ENCODE measurements around the gene RAPGEF4. TPM values are rescaled to one million over a fixed set of nuclear protein-coding genes. Genes with fewer than 3 reads are reported as not detected.

Gene RAPGEF4
- total RNA-seq, 1 experiment from 2014 or later = 1.4 TPM

- no peaks in the 10 kb centered on the region for H3K4me1 Mint-ChIP-seq
- Histone ChIP-seq H2AK5ac (ENCODE audit: insufficient read length, low read length) (no peak overlapping the region), H4K20me1 (ENCODE audit: control insufficient read depth, insufficient read depth, insufficient read length) (no peaks in the 10 kb centered on the region), H3K4me2 (ENCODE audit: insufficient read depth, insufficient read length, low read length) (no peak overlapping the region), H2AFZ (ENCODE audit: low read length) (no peak overlapping the region), H2BK20ac (ENCODE audit: low read depth, low read length, poor library complexity, severe bottlenecking) (no peak overlapping the region), H3K18ac (ENCODE audit: insufficient read length, low read depth, low read length) (no peak overlapping the region), H3K56ac (ENCODE audit: insufficient read length, low read depth, low read length) (no peak overlapping the region), H3K9ac (ENCODE audit: extremely low read depth, insufficient read length, low read length) (no peak overlapping the region), H2BK12ac (ENCODE audit: insufficient read length, low read depth, low read length) (no peak overlapping the region), H3K9me3 (ENCODE audit: control insufficient read depth, low read depth, low read length) (no peaks in the 10 kb centered on the region), H2BK120ac (ENCODE audit: low read depth, low read length, poor library complexity, severe bottlenecking) (no peak overlapping the region), H3K23ac (ENCODE audit: insufficient read length, low read depth, low read length) (no peak overlapping the region), H4K8ac (replicated peaks; ENCODE audit: insufficient read length, low read depth, low read length) (no peak overlapping the region), H2BK5ac (ENCODE audit: insufficient read length, low read length) (no peak overlapping the region), H3K27ac (ENCODE audit: insufficient read length, low read depth, low read length) (no peak overlapping the region), H3K79me1 (ENCODE audit: insufficient read depth, low read depth, low read length, poor library complexity, severe bottlenecking) (no peaks in the 10 kb centered on the region), H3K79me2 (ENCODE audit: insufficient read depth, low read length) (no peaks in the 10 kb centered on the region), H3K4me1 (ENCODE audit: insufficient read depth, low read length) (no peaks in the 10 kb centered on the region), H3K27me3 (ENCODE audit: insufficient read depth, low read length) (no peaks in the 10 kb centered on the region), H4K5ac (ENCODE audit: insufficient read length, low read depth, low read length) (no peak overlapping the region), H4K91ac (ENCODE audit: insufficient read length, low read depth, low read length) (no peak overlapping the region), H3K23me2 (ENCODE audit: insufficient read length, low read depth, low read length, poor library complexity, severe bottlenecking) (no peaks in the 10 kb centered on the region), H2BK15ac (ENCODE audit: low read depth, low read length) (no peak overlapping the region), H3K4ac (ENCODE audit: low read depth, low read length) (no peak overlapping the region), H3K14ac (ENCODE audit: insufficient read depth, low read length) (no peak overlapping the region), H3T11ph (ENCODE audit: low read length) (no peak overlapping the region)
- H3K9me3 Mint-ChIP-seq = peaks cover 21% of the 10 kb centered on the region in 2 experiments
- H3K27ac Mint-ChIP-seq = no peak overlapping the region
- no peak for DNase-seq
- no peak overlapping the region for H3K4me3 Mint-ChIP-seq
- H3K36me3 Mint-ChIP-seq (ENCODE audit: insufficient read depth in 1 of 3, low read depth in 3 of 3) = peaks cover 0 to 12% (median 2%) of the 10 kb centered on the region in 3 experiments; a peak in 3 of 7 replicates
- WGBS (ENCODE audit: extremely low coverage, insufficient read length, low lambda C conversion rate) = no CpG with 5 or more reads among the region's 5 CpGs
- H3K27me3 Mint-ChIP-seq (ENCODE audit: low read depth) = peaks cover 3% of the 10 kb centered on the region
- TF ChIP-seq CTCF (conservative IDR thresholded peaks at IDR 0.05) = no peak
These were observed 37.4 kb upstream of the RAPGEF4 start for GRCh38 chr2:172698041-172698863.
